ENCODE measurements around the gene PON3.
A peak's percentile ranks its signal among the peaks of the same experiment; 100 is the strongest.

PON3 gene

GRCh38 chr7:95327356-95327755, 68.8 kb downstream of the PON3 start:
- Histone ChIP-seq H3K27ac (ENCODE audit: poor library complexity, severe bottlenecking) (no peak overlapping the region), H3K9me3 (ENCODE audit: severe bottlenecking) (no peaks in the 10 kb centered on the region), H3K4me1 (ENCODE audit: insufficient read depth, poor library complexity, severe bottlenecking) (no peaks in the 10 kb centered on the region), H3K27me3 (ENCODE audit: insufficient read depth, poor library complexity, severe bottlenecking) (peaks cover 10% of the 10 kb centered on the region), H3K36me3 (ENCODE audit: low read depth) (no peaks in the 10 kb centered on the region), H3K4me3 (ENCODE audit: severe bottlenecking) (no peak overlapping the region)
- DNase-seq (ENCODE audit: low spot score) (no peak), ATAC-seq (ENCODE audit: low read depth) (no peak)
- TF ChIP-seq CTCF (IDR thresholded peaks at IDR 0.05; ENCODE audit: poor library complexity, severe bottlenecking) = no peak

GRCh38 chr7:95324431-95324830, 71.7 kb downstream of the PON3 start, which contains the start of gene PON1:
TSS of gene PON1 (minus strand) at chr7:95324532. CDS start at chr7:95324475, 57 bp downstream.
- Histone ChIP-seq H3K4me1 (ENCODE audit: insufficient read depth, poor library complexity, severe bottlenecking) (no peaks in the 10 kb centered on the region), H3K9me3 (ENCODE audit: severe bottlenecking) (no peaks in the 10 kb centered on the region), H3K4me3 (ENCODE audit: severe bottlenecking) (no peak within 1 kb of the TSS), H3K36me3 (ENCODE audit: low read depth) (no peaks in the 10 kb centered on the region), H3K27me3 (ENCODE audit: insufficient read depth, poor library complexity, severe bottlenecking) (peaks cover 10% of the 10 kb centered on the region), H3K27ac (ENCODE audit: poor library complexity, severe bottlenecking) (no peak within 1 kb of the TSS)
- TF ChIP-seq CTCF (IDR thresholded peaks at IDR 0.05; ENCODE audit: poor library complexity, severe bottlenecking) = no peak
- DNase-seq (ENCODE audit: low spot score) (no peak), ATAC-seq (ENCODE audit: low read depth) (peak; percentile 36; the same call in 2 of the 3 replicates)

GRCh38 chr7:95323410-95324129, 72.6 kb downstream of the PON3 start:
- Histone ChIP-seq H3K27me3 (ENCODE audit: insufficient read depth, poor library complexity, severe bottlenecking) (peaks cover 10% of the 10 kb centered on the region), H3K4me1 (ENCODE audit: insufficient read depth, poor library complexity, severe bottlenecking) (no peaks in the 10 kb centered on the region), H3K4me3 (ENCODE audit: severe bottlenecking) (no peak overlapping the region), H3K27ac (ENCODE audit: poor library complexity, severe bottlenecking) (no peak overlapping the region), H3K36me3 (ENCODE audit: low read depth) (no peaks in the 10 kb centered on the region), H3K9me3 (ENCODE audit: severe bottlenecking) (no peaks in the 10 kb centered on the region)
- ATAC-seq (ENCODE audit: low read depth) = no peak
- no peak for TF ChIP-seq CTCF (IDR thresholded peaks at IDR 0.05; ENCODE audit: poor library complexity, severe bottlenecking)
- no peak for DNase-seq (ENCODE audit: low spot score)

GRCh38 chr7:95322854-95323253, 73.3 kb downstream of the PON3 start:
- ATAC-seq (ENCODE audit: low read depth) = no peak
- H3K27ac ChIP-seq (ENCODE audit: poor library complexity, severe bottlenecking) = no peak overlapping the region

More at GRCh38 chr7:95322854-95323253, 73.3 kb downstream of the PON3 start:
- DNase-seq (ENCODE audit: low spot score) = no peak
- Histone ChIP-seq H3K36me3 (ENCODE audit: low read depth) (no peaks in the 10 kb centered on the region), H3K4me1 (ENCODE audit: insufficient read depth, poor library complexity, severe bottlenecking) (no peaks in the 10 kb centered on the region), H3K9me3 (ENCODE audit: severe bottlenecking) (no peaks in the 10 kb centered on the region), H3K4me3 (ENCODE audit: severe bottlenecking) (no peak overlapping the region), H3K27me3 (ENCODE audit: insufficient read depth, poor library complexity, severe bottlenecking) (peaks cover 10% of the 10 kb centered on the region)
- TF ChIP-seq CTCF (IDR thresholded peaks at IDR 0.05; ENCODE audit: poor library complexity, severe bottlenecking) = no peak

Data from RWPE2 (cell line).